Hepatocyte (in vitro differentiated cells): Measurements from ENCODE around the gene DVL1. TPM values are rescaled to one million over a fixed set of nuclear protein-coding genes. Genes with fewer than 3 reads are reported as not detected.

ENCODE experiments used
- DNase-seq: peaks from one replicate; pipeline ENCODE4 v3.0.0-alpha.2; 2016; ENCODE audit warnings: low spot score
- H2AFZ ChIP-seq: fragments of 200-600 bp; sonication (generic); 2 replicates; pipeline ENCODE4 v1.6.0; 2016; ENCODE audit warnings: antibody characterized with exemption, mild to moderate bottlenecking
- H3K27ac ChIP-seq: fragments of 200-600 bp; sonication (generic); 2 replicates; pipeline ENCODE4 v1.5.1; 2016; ENCODE audit warnings: mild to moderate bottlenecking
- H3K27me3 ChIP-seq: fragments of 200-600 bp; sonication (generic); 2 replicates; pipeline ENCODE4 v1.6.1; 2016
- H3K36me3 ChIP-seq: fragments of 200-600 bp; sonication (generic); replicated peaks from 2 replicates; pipeline ENCODE4 v1.5.1; 2016; ENCODE audit warnings: low read depth; ENCODE audit not compliant: insufficient read depth
- H3K4me1 ChIP-seq: fragments of 200-600 bp; sonication (generic); 2 replicates; pipeline ENCODE4 v1.5.1; 2016; ENCODE audit warnings: mild to moderate bottlenecking, moderate library complexity; ENCODE audit not compliant: insufficient read depth
- H3K4me2 ChIP-seq: fragments of 200-600 bp; sonication (generic); 2 replicates; pipeline ENCODE4 v1.6.0; 2016
- H3K4me3 ChIP-seq: fragments of 200-600 bp; sonication (generic); 2 replicates; pipeline ENCODE4 v1.5.1; 2016; ENCODE audit warnings: mild to moderate bottlenecking
- H3K79me2 ChIP-seq: fragments of 200-600 bp; sonication (generic); 2 replicates; pipeline ENCODE4 v1.6.0; 2017; ENCODE audit warnings: mild to moderate bottlenecking
- H3K9me2 ChIP-seq: fragments of 200-600 bp; sonication (generic); replicated peaks from 2 replicates; pipeline ENCODE4 v1.6.0; 2017; ENCODE audit warnings: mild to moderate bottlenecking; ENCODE audit not compliant: insufficient read depth
- H3K9me3 ChIP-seq: fragments of 200-600 bp; sonication (generic); 2 replicates; pipeline ENCODE4 v1.5.1; 2016; ENCODE audit warnings: low read depth, mild to moderate bottlenecking
- H4K20me1 ChIP-seq: fragments of 200-600 bp; sonication (generic); 2 replicates; pipeline ENCODE4 v1.6.0; 2016; ENCODE audit warnings: mild to moderate bottlenecking; ENCODE audit not compliant: insufficient read depth, poor library complexity, severe bottlenecking
- EZH2 ChIP-seq: fragments of 200-600 bp; sonication (generic); IDR thresholded peaks from 2 replicates; pipeline ENCODE4 v1.6.1; 2016; ENCODE audit warnings: antibody characterized with exemption, mild to moderate bottlenecking, borderline replicate concordance
- EZH2phosphoT487 ChIP-seq: fragments of 200-600 bp; sonication (generic); IDR thresholded peaks from one replicate; pipeline ENCODE4 v1.6.1; 2018; ENCODE audit warnings: antibody characterized with exemption, mild to moderate bottlenecking, low read depth, moderate library complexity; ENCODE audit not compliant: unreplicated experiment, severe bottlenecking
- WGBS: methylation state at CpG from one replicate; pipeline ENCODE4 v1.1.6; 2016; ENCODE audit warnings: low lambda C conversion rate; ENCODE audit errors: missing lambda C conversion rate; 5-methylcytosine and 5-hydroxymethylcytosine counted together
- polyA plus RNA-seq: library from polyadenylated mRNA; unstranded; fragments of >200 nt; fragmentation: Nextera tagmentation; extraction: Ambion mirVana; gene quantifications from 2 replicates; pipeline ENCODE4 v1.2.1, GENCODE V29; 2016
- total RNA-seq: library from RNA; depleted of rRNA; stranded (reverse); fragments of >200 nt; gene quantifications from 2 replicates; pipeline ENCODE4 v1.2.3, GENCODE V29; 2014
- TF ChIP-seq, protein P1 (sequence below): fragments of 200-600 bp; sonication (generic); IDR thresholded peaks from 2 replicates; pipeline ENCODE4 v1.5.1; 2016; ENCODE audit warnings: antibody characterized with exemption, mild to moderate bottlenecking; ENCODE audit not compliant: poor library complexity

The DVL1 gene
- total RNA-seq (58.0 and 61.6 TPM in 2 replicates), polyA plus RNA-seq (49.1 and 50.5 TPM in 2 replicates)

DNA sequence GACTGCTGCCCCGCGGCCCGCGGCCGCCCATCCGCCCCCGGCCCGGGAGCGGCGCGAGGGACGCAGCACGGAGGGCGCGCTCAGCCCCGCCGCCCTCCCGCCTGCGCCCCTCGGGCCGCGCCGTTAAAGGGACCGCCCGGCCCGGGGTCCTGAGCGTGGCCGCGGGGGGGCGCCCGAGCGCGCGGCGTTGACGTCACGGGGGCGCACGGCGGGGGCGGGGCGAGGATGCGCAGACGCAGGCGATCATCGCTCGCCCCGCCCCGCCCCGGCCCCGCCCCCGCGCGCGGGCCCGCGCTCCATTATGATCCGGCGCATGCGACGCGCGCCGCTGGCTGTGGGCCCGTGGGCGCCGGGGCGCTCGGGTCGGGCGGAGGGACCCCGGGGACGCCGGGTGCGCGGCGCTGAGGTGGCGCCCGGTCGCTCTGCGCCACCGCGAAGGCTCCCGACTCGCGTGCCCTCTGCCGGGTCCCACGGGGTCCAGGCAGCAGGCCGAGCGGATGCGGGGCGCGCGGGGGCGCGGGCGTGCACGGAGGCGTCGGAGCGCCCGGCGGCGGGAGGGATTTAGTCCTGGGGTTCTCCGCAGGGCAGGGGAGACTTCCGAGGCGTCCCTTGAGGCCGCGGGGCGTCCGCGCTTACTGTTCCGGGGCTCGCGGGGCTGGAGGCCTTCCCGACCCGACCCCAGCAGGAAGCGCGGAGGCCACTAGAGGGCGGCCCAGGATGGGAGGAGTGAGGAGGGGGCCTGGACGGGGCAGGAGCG lies at the start of gene DVL1:
Gene DVL1, minus strand, starts transcription at position 163 of the 757 bp plus-strand sequence. CDS start 353 bp downstream, outside the sequence.
- H2AFZ ChIP-seq, result peak within 1 kb of the TSS; percentile 74
- no peaks in the 10 kb centered on the region for H3K9me2 ChIP-seq
- peak; percentile 86 for DNase-seq
- peaks cover 50% of the 10 kb centered on the region for H3K79me2 ChIP-seq
- peak within 1 kb of the TSS; percentile 92 for H3K4me3 ChIP-seq
- peak within 1 kb of the TSS; percentile 97 for H3K27ac ChIP-seq
- 1% methylated on average over 39 of the region's 122 CpGs for WGBS
- no peaks in the 10 kb centered on the region for H3K36me3 ChIP-seq
- H3K9me3 ChIP-seq, result no peaks in the 10 kb centered on the region
- no peak for TF ChIP-seq EZH2phosphoT487
- TF ChIP-seq, protein P1, sequence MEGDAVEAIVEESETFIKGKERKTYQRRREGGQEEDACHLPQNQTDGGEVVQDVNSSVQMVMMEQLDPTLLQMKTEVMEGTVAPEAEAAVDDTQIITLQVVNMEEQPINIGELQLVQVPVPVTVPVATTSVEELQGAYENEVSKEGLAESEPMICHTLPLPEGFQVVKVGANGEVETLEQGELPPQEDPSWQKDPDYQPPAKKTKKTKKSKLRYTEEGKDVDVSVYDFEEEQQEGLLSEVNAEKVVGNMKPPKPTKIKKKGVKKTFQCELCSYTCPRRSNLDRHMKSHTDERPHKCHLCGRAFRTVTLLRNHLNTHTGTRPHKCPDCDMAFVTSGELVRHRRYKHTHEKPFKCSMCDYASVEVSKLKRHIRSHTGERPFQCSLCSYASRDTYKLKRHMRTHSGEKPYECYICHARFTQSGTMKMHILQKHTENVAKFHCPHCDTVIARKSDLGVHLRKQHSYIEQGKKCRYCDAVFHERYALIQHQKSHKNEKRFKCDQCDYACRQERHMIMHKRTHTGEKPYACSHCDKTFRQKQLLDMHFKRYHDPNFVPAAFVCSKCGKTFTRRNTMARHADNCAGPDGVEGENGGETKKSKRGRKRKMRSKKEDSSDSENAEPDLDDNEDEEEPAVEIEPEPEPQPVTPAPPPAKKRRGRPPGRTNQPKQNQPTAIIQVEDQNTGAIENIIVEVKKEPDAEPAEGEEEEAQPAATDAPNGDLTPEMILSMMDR, result peak; percentile 63
- H4K20me1 ChIP-seq, result peaks cover 36% of the 10 kb centered on the region
- no peaks in the 10 kb centered on the region for H3K27me3 ChIP-seq
- peaks cover 39% of the 10 kb centered on the region for H3K4me1 ChIP-seq
- peak within 1 kb of the TSS; percentile 99 for H3K4me2 ChIP-seq

DNA sequence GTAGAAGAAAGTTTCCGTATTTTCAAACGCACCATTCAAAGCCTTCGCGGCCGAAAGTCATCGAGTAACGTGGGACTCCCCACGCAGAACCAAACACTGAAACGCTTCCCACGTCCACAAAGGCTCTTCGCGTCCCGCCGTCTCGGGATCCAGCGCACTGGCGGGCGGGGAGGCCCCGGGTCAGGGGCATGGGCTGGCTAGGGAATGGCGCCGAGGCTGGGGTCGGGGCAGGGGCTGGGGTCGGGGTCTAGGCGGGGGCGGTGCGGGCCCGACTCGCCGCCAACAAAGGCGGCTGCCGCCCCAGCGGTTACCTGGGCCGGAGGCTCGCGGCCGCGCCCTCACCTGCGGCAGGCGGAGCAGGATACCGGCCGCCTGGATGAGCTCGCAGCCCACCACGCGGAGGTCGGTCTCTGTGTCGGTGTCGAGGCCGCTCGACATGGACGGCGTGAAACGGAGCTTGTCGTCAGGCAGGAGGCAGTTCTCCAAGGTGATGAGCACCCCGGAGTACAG lies 49.5 kb upstream of the DVL1 start:
- TF ChIP-seq, protein P1, result no peak
- TF ChIP-seq EZH2 (no peak), EZH2phosphoT487 (no peak)
- Histone ChIP-seq H3K36me3 (no peaks in the 10 kb centered on the region), H4K20me1 (peaks cover 4% of the 10 kb centered on the region), H3K4me3 (peak overlapping the region; percentile 70), H3K4me1 (peaks cover 26% of the 10 kb centered on the region), H3K9me3 (no peaks in the 10 kb centered on the region), H2AFZ (peak overlapping the region; percentile 41), H3K79me2 (peaks cover 72% of the 10 kb centered on the region), H3K27me3 (no peaks in the 10 kb centered on the region), H3K9me2 (no peaks in the 10 kb centered on the region), H3K4me2 (peak overlapping the region; percentile 86), H3K27ac (peak overlapping the region; percentile 79)
- DNase-seq, result peak; percentile 24
- WGBS, result 1% methylated on average over 25 of the region's 54 CpGs

DNA sequence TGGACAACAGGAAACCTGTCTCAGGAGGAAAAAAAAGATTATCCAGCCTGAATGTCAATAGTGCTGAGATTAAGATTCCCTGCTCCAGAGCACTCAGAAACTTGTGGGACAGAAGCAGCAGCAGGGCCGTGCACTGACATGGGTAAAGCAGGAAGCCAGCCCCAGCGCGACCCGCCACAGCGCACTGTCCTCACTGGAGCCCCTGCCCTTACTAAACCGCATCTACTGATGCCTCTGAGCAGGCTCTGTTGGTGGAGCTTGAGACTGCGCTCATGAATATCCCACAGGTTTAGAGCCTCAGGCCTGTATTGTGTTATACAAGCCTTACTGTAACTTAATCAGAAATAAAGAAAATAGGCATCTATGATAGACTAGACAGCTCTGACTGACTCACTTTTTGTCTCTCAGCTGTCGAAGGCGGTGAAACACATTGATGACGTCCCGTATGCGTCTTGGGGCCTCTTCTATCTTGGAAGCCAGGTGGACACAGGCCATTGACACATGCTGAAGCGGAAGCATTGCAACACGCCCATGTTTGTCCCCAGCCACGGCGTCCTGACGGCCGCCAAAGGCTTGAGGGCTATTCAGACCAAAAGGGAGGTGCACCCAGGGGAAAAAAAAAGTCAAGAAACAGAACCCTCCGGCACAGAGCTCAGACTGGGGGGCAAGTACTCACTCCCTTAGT lies 48.8 kb upstream of the DVL1 start:
- H3K27ac ChIP-seq, result peak overlapping the region; percentile 79
- H3K9me2 ChIP-seq, result no peaks in the 10 kb centered on the region
- no peaks in the 10 kb centered on the region for H3K9me3 ChIP-seq
- H3K36me3 ChIP-seq, result no peaks in the 10 kb centered on the region
- WGBS, result 67% methylated on average over 19 of the region's 19 CpGs
- DNase-seq, result no peak
- peaks cover 4% of the 10 kb centered on the region for H4K20me1 ChIP-seq
- no peak overlapping the region for H2AFZ ChIP-seq
- TF ChIP-seq EZH2phosphoT487 (no peak), EZH2 (no peak)
- TF ChIP-seq, protein P1, result no peak
- H3K4me3 ChIP-seq, result peak overlapping the region; percentile 70
- H3K4me1 ChIP-seq, result peaks cover 26% of the 10 kb centered on the region
- H3K27me3 ChIP-seq, result no peaks in the 10 kb centered on the region
- peaks cover 77% of the 10 kb centered on the region for H3K79me2 ChIP-seq
- peak overlapping the region; percentile 86 for H3K4me2 ChIP-seq
